ENCODE results near the gene NDUFA6. TPM values are rescaled to one million over a fixed set of nuclear protein-coding genes. Genes with fewer than 3 reads are reported as not detected.

NDUFA6 gene
- total RNA-seq, 1 donor from 2014 or later: 67.3 TPM

Other genes starting within 250 kb of the NDUFA6 start
- gene SHISA8, start 175.7 kb downstream of the NDUFA6 start, total RNA-seq: not detected in 2 replicates
- gene TNFRSF13C, start 164.0 kb downstream of the NDUFA6 start, total RNA-seq: 0.41 and 0.96 TPM in 2 replicates
- gene CENPM, start 143.6 kb downstream of the NDUFA6 start, total RNA-seq: 9.8 and 14.3 TPM in 2 replicates
- gene SEPTIN3, start 121.3 kb downstream of the NDUFA6 start, total RNA-seq: 1.9 and 2.5 TPM in 2 replicates
- gene WBP2NL, start 92.0 kb downstream of the NDUFA6 start, total RNA-seq: 0.68 and 2.6 TPM in 2 replicates
- 26.3 and 28.4 TPM in 2 replicates for gene NAGA, start 20.0 kb downstream of the NDUFA6 start, total RNA-seq
- gene PHETA2, start 16.5 kb downstream of the NDUFA6 start, total RNA-seq: 4.6 and 8.7 TPM in 2 replicates
- gene SMDT1, start 11.1 kb downstream of the NDUFA6 start, total RNA-seq: 7.1 and 16.3 TPM in 2 replicates
- gene CYP2D6, start 40.0 kb upstream of the NDUFA6 start, total RNA-seq: 0.58 and 1.1 TPM in 2 replicates
- 48.2 and 52.4 TPM in 2 replicates for gene TCF20, start 179.9 kb upstream of the NDUFA6 start, total RNA-seq

Data from kidney epithelial cell (primary cell).